Caco-2 (cell line): ENCODE data around the gene XPC. TPM values are rescaled to one million over a fixed set of nuclear protein-coding genes. Genes with fewer than 3 reads are reported as not detected.

Source experiments
- BruUV-seq: library from RNA; stranded (reverse); fragments of 400-500 nt; replicated peaks from 2 replicates; lab custom pipeline; 2021; lab: Mats Ljungman, UMichigan
- CTCF ChIA-PET: fragments of 300-600 bp; sonication (Branson Sonifier 250); formaldehyde crosslinking; loops from one replicate; lab custom pipeline; 2022; ENCODE audit warnings: antibody characterized with exemption; lab: Charles Lee
- POLR2A ChIA-PET: fragments of 300-600 bp; sonication (Branson Sonifier 250); formaldehyde crosslinking; loops from one replicate; lab custom pipeline; 2022; ENCODE audit warnings: antibody characterized with exemption; lab: Charles Lee
- DNase-seq, 2 experiments: peaks; one replicate each; pipeline versions ENCODE4 v3.0.0 to v3.0.0-alpha.2; 2020 to 2022
- H3K27me3 ChIP-seq: replicated peaks from 2 replicates; pipeline ENCODE4 v1.6.0; 2011; ENCODE audit warnings: low read length; ENCODE audit not compliant: control insufficient read depth, insufficient read depth
- H3K36me3 ChIP-seq: 2 replicates; pipeline ENCODE4 v1.5.1; 2011; ENCODE audit warnings: low read length; ENCODE audit not compliant: control insufficient read depth, insufficient read depth
- H3K4me1 ChIP-seq: fragments of 250-450 bp; sonication (Bioruptor Pico); 2 replicates; pipeline ENCODE4 v1.5.1; 2020; ENCODE audit warnings: mild to moderate bottlenecking
- H3K4me3 ChIP-seq: 2 replicates; pipeline ENCODE4 v1.5.1; 2011; ENCODE audit warnings: low read depth, mild to moderate bottlenecking, control low read depth, low read length
- H3K9me3 ChIP-seq: fragments of 250-450 bp; sonication (Bioruptor Pico); 2 replicates; pipeline ENCODE4 v1.5.1; 2020; ENCODE audit warnings: mild to moderate bottlenecking, moderate library complexity
- H3K27ac Mint-ChIP-seq: one replicate; pipeline ENCODE4 v1.8.0; 2022; ENCODE audit warnings: mixed read lengths; ENCODE audit not compliant: unreplicated experiment
- H3K27me3 Mint-ChIP-seq: one replicate; pipeline ENCODE4 v1.8.0; 2022; ENCODE audit warnings: mixed read lengths; ENCODE audit not compliant: insufficient read depth, unreplicated experiment
- H3K36me3 Mint-ChIP-seq: one replicate; pipeline ENCODE4 v1.8.0; 2022; ENCODE audit warnings: mild to moderate bottlenecking, mixed read lengths; ENCODE audit not compliant: insufficient read depth, unreplicated experiment
- H3K4me1 Mint-ChIP-seq: one replicate; pipeline ENCODE4 v1.8.0; 2022; ENCODE audit warnings: low read depth, mixed read lengths; ENCODE audit not compliant: unreplicated experiment
- H3K4me3 Mint-ChIP-seq: one replicate; pipeline ENCODE4 v1.8.0; 2022; ENCODE audit warnings: mild to moderate bottlenecking, moderate library complexity, mixed read lengths; ENCODE audit not compliant: unreplicated experiment
- H3K9me3 Mint-ChIP-seq: one replicate; pipeline ENCODE4 v1.8.0; 2022; ENCODE audit warnings: mixed read lengths; ENCODE audit not compliant: unreplicated experiment
- CTCF ChIP-seq, 2 experiments: fragments of 200-600 bp in 1 of 2; IDR thresholded peaks; 1 replicate in 1 of 2; 2 replicates in 1 of 2; pipeline versions ENCODE4 v1.5.1 to v1.8.0; 2011 to 2022; ENCODE audit warnings: antibody characterized with exemption in 1 of 2, control low read depth in 1 of 2, inconsistent platforms in 1 of 2, low read depth in 1 of 2, low read length in 1 of 2, mild to moderate bottlenecking in 1 of 2, moderate library complexity in 1 of 2; ENCODE audit not compliant: insufficient read depth in 1 of 2, severe bottlenecking in 1 of 2, unreplicated experiment in 1 of 2
- intact Hi-C: fragments of 100-400 bp; cut with micrococcal nuclease; formaldehyde crosslinking; loops from one replicate; pipeline ENCODE4 v1.10.0; 2022; ENCODE audit not compliant: unreplicated experiment
- total RNA-seq: library from RNA; stranded (reverse); gene quantifications from 2 replicates; pipeline ENCODE4 v1.2.3, GENCODE V29; 2022

The XPC gene
- total RNA-seq, 1 experiment from 2014 or later, result 31.0 TPM

- H3K27ac Mint-ChIP-seq, result peak overlapping the region; percentile 93
- H3K4me1 Mint-ChIP-seq, result peaks cover 14% of the 10 kb centered on the region
- H3K4me3 Mint-ChIP-seq, result no peak overlapping the region
- H3K27me3 Mint-ChIP-seq, result no peaks in the 10 kb centered on the region
- POLR2A ChIA-PET, result interaction anchor here (0.5 to 1.2 kb wide), 2 partner anchors 13 to 36 kb away, joined by 3 to 7 read pairs; partner anchors contain the start of gene LSM3
- H3K27me3 ChIP-seq, result no peaks in the 10 kb centered on the region
- H3K9me3 Mint-ChIP-seq, result no peaks in the 10 kb centered on the region
- H3K36me3 ChIP-seq, result peaks cover 2% of the 10 kb centered on the region
- peak in 1 of 2 experiments; percentile 7 for DNase-seq
- TSS peak; percentile 55 for BruUV-seq
- H3K36me3 Mint-ChIP-seq, result peaks cover 25% of the 10 kb centered on the region
- H3K4me3 ChIP-seq, result no peak overlapping the region
- CTCF ChIA-PET, result interaction anchor here (0.6 kb wide), 1 partner anchor 118 kb away, joined by 3 read pairs; no protein-coding TSS in a partner anchor
- no peak for TF ChIP-seq CTCF (IDR thresholded peaks at IDR 0.05; ENCODE audit: insufficient read depth in 1 of 2, low read depth in 1 of 2, low read length in 1 of 2, severe bottlenecking in 1 of 2, unreplicated experiment in 1 of 2)
- H3K4me1 ChIP-seq, result peaks cover 26% of the 10 kb centered on the region
- intact Hi-C loops, result no loop called here
- no peaks in the 10 kb centered on the region for H3K9me3 ChIP-seq
Measured at GRCh38 chr3:14142567-14143270, 35.7 kb downstream of the XPC start.

GRCh38 chr3:14141602-14142341 lies 36.6 kb downstream of the XPC start:
- H3K36me3 Mint-ChIP-seq, result peaks cover 25% of the 10 kb centered on the region
- CTCF ChIA-PET, result interaction anchor here (0.6 kb wide), 1 partner anchor 119 kb away, joined by 3 read pairs; no protein-coding TSS in a partner anchor

More at GRCh38 chr3:14141602-14142341, 36.6 kb downstream of the XPC start:
- H3K36me3 ChIP-seq, result peaks cover 2% of the 10 kb centered on the region; the same call in 1 of the 2 replicates
- no peaks in the 10 kb centered on the region for H3K27me3 ChIP-seq
- DNase-seq, result peak in 1 of 2 experiments; percentile 15
- no peak overlapping the region for H3K27ac Mint-ChIP-seq
- H3K9me3 ChIP-seq, result no peaks in the 10 kb centered on the region
- peaks cover 14% of the 10 kb centered on the region for H3K4me1 Mint-ChIP-seq
- no peak overlapping the region for H3K4me3 ChIP-seq
- H3K4me3 Mint-ChIP-seq, result no peak overlapping the region
- POLR2A ChIA-PET, result no interaction called here
- no TSS peak for BruUV-seq
- H3K27me3 Mint-ChIP-seq, result no peaks in the 10 kb centered on the region
- intact Hi-C loops, result no loop called here
- TF ChIP-seq CTCF (IDR thresholded peaks at IDR 0.05; ENCODE audit: insufficient read depth in 1 of 2, low read depth in 1 of 2, low read length in 1 of 2, severe bottlenecking in 1 of 2, unreplicated experiment in 1 of 2), result no peak
- peaks cover 26% of the 10 kb centered on the region for H3K4me1 ChIP-seq
- no peaks in the 10 kb centered on the region for H3K9me3 Mint-ChIP-seq
